ENCODE data around the gene ZNF414. TPM values are rescaled to one million over a fixed set of nuclear protein-coding genes. Genes with fewer than 3 reads are reported as not detected.
A peak's percentile ranks its signal among the peaks of the same experiment; 100 is the strongest.

Gene ZNF414
- total and polyA plus RNA-seq, 7 donors: 3.6 to 31.0 (median 17.1) TPM

GRCh38 chr19:8481616-8482015, 32.4 kb downstream of the ZNF414 start:
- no peak overlapping the region for H3K27ac ChIP-seq
- 88 to 89% methylated on average over 6 of the region's 6 CpGs for WGBS, 2 donors
- TF ChIP-seq CTCF (IDR thresholded peaks at IDR 0.05) (no peak), POLR2A (IDR thresholded peaks at IDR 0.05) (no peak), EP300 (IDR thresholded peaks at IDR 0.05) (no peak), POLR2AphosphoS5 (IDR thresholded peaks at IDR 0.05) (no peak)
- no peak for DNase-seq
- H3K4me1 ChIP-seq: peaks cover 0 to 30% (median 25%) of the 10 kb centered on the region in 4 donors
- intact Hi-C loops (cut with DNase I): no loop called here
- H3K36me3 ChIP-seq: peaks cover 15 to 81% (median 26%) of the 10 kb centered on the region in 4 donors
- no peaks in the 10 kb centered on the region for H3K9me3 ChIP-seq
- no peaks in the 10 kb centered on the region for H3K27me3 ChIP-seq
- no peak overlapping the region for H3K4me3 ChIP-seq

GRCh38 chr19:8481201-8481600, 32.8 kb downstream of the ZNF414 start:
- Histone ChIP-seq H3K4me3 (no peak overlapping the region), H3K4me1 (peaks cover 0 to 30% (median 25%) of the 10 kb centered on the region in 4 donors), H3K27ac (no peak overlapping the region), H3K36me3 (peaks cover 12 to 81% (median 23%) of the 10 kb centered on the region in 4 donors), H3K9me3 (no peaks in the 10 kb centered on the region), H3K27me3 (no peaks in the 10 kb centered on the region)
- DNase-seq: no peak
- TF ChIP-seq CTCF (IDR thresholded peaks at IDR 0.05): no peak
- no peak for TF ChIP-seq POLR2A (IDR thresholded peaks at IDR 0.05)
- 72 to 85% methylated on average over 11 of the region's 11 CpGs for WGBS, 2 donors
- intact Hi-C loops (cut with DNase I): no loop called here

- Histone ChIP-seq H3K4me3 (no peak overlapping the region), H3K27ac (peak overlapping the region in 1 of 4 donors; percentile 32), H3K9me3 (no peaks in the 10 kb centered on the region), H3K27me3 (no peaks in the 10 kb centered on the region), H3K36me3 (peaks cover 12 to 81% (median 23%) of the 10 kb centered on the region in 4 donors), H3K4me1 (peaks cover 0 to 30% (median 23%) of the 10 kb centered on the region in 4 donors)
- DNase-seq: no peak
- no peak for TF ChIP-seq POLR2AphosphoS5 (IDR thresholded peaks at IDR 0.05)
- TF ChIP-seq CTCF (IDR thresholded peaks at IDR 0.05): no peak
- TF ChIP-seq EP300 (IDR thresholded peaks at IDR 0.05): no peak
- TF ChIP-seq POLR2A (IDR thresholded peaks at IDR 0.05): no peak
- intact Hi-C loops (cut with DNase I): no loop called here
- WGBS, 2 donors: 61 to 80% methylated on average over 3 of the region's 3 CpGs
These were observed 35.4 kb downstream of the ZNF414 start for GRCh38 chr19:8478598-8478997.

- TF ChIP-seq EP300 (IDR thresholded peaks at IDR 0.05): no peak
- TF ChIP-seq POLR2AphosphoS5 (IDR thresholded peaks at IDR 0.05): no peak
- TF ChIP-seq POLR2A (IDR thresholded peaks at IDR 0.05): no peak
- TF ChIP-seq CTCF (IDR thresholded peaks at IDR 0.05): no peak
- Histone ChIP-seq H3K4me1 (peaks cover 0 to 30% (median 21%) of the 10 kb centered on the region in 4 donors), H3K27ac (peak overlapping the region in 1 of 4 donors; percentile 32), H3K36me3 (peaks cover 11 to 81% (median 27%) of the 10 kb centered on the region in 4 donors), H3K4me3 (no peak overlapping the region), H3K27me3 (no peaks in the 10 kb centered on the region), H3K9me3 (no peaks in the 10 kb centered on the region)
- no peak for DNase-seq
- intact Hi-C loops (cut with DNase I): no loop called here
- WGBS, 2 donors: 68 to 85% methylated on average over 4 of the region's 4 CpGs
These were observed 36.1 kb downstream of the ZNF414 start for GRCh38 chr19:8477889-8478288.

- peaks cover 16 to 84% (median 31%) of the 10 kb centered on the region in 4 donors for H3K36me3 ChIP-seq
- no peak overlapping the region for H3K27ac ChIP-seq
- H3K9me3 ChIP-seq: no peaks in the 10 kb centered on the region
- H3K4me1 ChIP-seq: peaks cover 0 to 26% (median 19%) of the 10 kb centered on the region in 4 donors
- H3K4me3 ChIP-seq: no peak overlapping the region
- H3K27me3 ChIP-seq: no peaks in the 10 kb centered on the region
- no peak for DNase-seq
- intact Hi-C loops (cut with DNase I): no loop called here
- 76 to 91% methylated on average over 8 of the region's 8 CpGs for WGBS, 2 donors
- TF ChIP-seq POLR2A (IDR thresholded peaks at IDR 0.05) (no peak), CTCF (IDR thresholded peaks at IDR 0.05) (no peak), POLR2AphosphoS5 (IDR thresholded peaks at IDR 0.05) (no peak), EP300 (IDR thresholded peaks at IDR 0.05) (no peak)
These were observed 37.4 kb downstream of the ZNF414 start for GRCh38 chr19:8476524-8476923.
